Fibroblast of villous mesenchyme (primary cell): ENCODE results near the gene NETO2. TPM values are rescaled to one million over a fixed set of nuclear protein-coding genes. Genes with fewer than 3 reads are reported as not detected.
"Not testable (repeated sequence)": the region's sequence is repeated elsewhere in the genome, so short reads cannot be mapped to it uniquely, and the experiment has no call there.

Experiments
- DNase-seq: peaks from one replicate; pipeline ENCODE4 v3.0.0-alpha.2; 2010; ENCODE audit warnings: low read depth
- H3K4me3 ChIP-seq: 2 replicates; pipeline ENCODE4 v1.5.1; 2011; ENCODE audit warnings: low read depth, mild to moderate bottlenecking, low read length
- CTCF ChIP-seq: IDR thresholded peaks from 2 replicates; pipeline ENCODE4 v1.5.1; 2012; ENCODE audit warnings: low read depth, mild to moderate bottlenecking, low read length; ENCODE audit not compliant: insufficient read depth
- total RNA-seq: library from RNA; depleted of rRNA; stranded (reverse); fragments of >200 nt; gene quantifications from 2 replicates; pipeline ENCODE4 v1.2.3, GENCODE V29; 2012

The NETO2 gene
- total RNA-seq, 1 donor = 14.7 TPM

DNA sequence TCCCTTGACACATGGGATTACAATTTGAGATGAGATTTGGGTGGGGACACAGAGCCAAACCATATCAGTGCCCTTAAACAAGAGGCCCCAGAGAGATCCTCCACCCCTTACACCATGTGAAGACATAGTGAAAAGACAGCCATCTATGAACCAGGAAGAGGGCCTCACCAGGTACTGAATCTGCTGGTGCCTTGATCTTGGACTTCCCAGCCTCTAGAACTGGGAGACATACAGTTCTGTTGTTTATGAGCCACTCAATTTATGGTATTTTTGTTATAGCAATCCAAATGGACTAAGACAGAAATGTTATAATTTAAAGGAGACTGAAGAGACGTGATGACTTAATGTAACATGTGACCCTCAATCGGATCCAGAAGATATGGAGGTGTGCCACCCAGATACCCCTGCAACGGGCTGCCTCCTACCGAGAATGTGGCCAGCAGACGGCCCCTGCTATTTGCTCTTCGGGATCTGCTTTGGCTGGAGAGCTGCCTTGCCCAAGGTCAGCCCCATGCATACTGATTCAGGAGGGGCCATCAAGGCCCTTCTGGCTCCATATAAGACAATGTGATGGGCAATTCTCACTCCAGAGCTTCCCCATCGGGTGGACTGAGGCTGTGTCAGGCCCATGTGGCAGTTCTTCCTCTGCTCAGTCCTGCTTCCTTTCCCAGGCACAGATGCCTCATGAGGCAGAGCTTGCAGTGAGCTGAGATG lies 80.6 kb downstream of the NETO2 start:
- DNase-seq = no peak
- H3K4me3 ChIP-seq = no peak overlapping the region
- no peak for TF ChIP-seq CTCF

- no peak overlapping the region for H3K4me3 ChIP-seq
- no peak for TF ChIP-seq CTCF
- DNase-seq = peak; percentile 7
These were observed 82.5 kb downstream of the NETO2 start for GRCh38 chr16:47061204-47061603.

GRCh38 chr16:47060596-47060995 lies 83.1 kb downstream of the NETO2 start:
- no peak for DNase-seq
- H3K4me3 ChIP-seq = no peak overlapping the region
- TF ChIP-seq CTCF = no peak

DNA sequence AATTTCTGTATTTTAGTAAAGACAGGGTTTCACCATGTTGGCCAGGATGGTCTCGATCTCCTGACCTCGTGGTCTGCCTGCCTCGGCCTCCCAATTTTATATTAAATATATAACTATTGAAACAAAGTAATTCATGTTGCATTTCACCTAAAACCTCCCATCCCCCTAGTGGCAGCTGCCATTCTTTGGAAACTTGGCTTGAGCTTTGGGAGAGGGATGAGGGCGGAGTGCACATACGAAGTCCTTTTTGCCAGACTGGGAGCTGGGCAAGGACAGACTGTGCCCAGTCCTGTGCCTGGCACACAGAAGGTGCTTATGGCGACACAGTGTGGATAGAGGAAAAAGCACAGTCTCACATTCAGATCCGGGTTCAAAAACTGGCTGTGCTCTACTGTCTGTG lies 83.8 kb downstream of the NETO2 start:
- H3K4me3 ChIP-seq = no peak overlapping the region
- DNase-seq = no peak
- no peak for TF ChIP-seq CTCF

DNA sequence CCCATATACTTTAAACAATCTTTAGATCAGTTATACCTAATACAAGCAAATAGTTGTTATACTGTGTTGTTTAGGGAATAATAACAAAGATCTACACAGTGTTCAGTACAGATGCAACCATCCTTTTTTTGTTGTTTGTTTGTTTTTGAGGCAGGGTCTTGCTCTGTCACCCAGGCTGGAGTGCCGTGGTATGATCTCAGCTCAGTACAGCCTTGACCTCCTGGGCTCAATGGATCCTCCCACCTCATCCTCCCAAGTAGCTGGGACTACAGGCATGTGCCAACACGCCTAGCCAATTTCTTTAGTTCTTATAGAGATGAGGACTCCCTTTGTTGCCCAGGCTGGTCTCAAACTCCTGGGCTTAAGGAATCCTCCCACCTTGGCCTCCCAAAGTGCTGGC lies 84.6 kb downstream of the NETO2 start:
- H3K4me3 ChIP-seq, DNase-seq: not testable (repeated sequence)

- H3K4me3 ChIP-seq = no peak overlapping the region
- TF ChIP-seq CTCF = no peak
- DNase-seq = no peak
These were observed 85.3 kb downstream of the NETO2 start for GRCh38 chr16:47058295-47059086.

GRCh38 chr16:47057630-47057993 lies 86.1 kb downstream of the NETO2 start:
- no peak for DNase-seq
- H3K4me3 ChIP-seq = no peak overlapping the region
- TF ChIP-seq CTCF = no peak
